ENCODE measurements around the gene PACS2.

The PACS2 gene

GRCh38 chr14:105365101-105365500, 50.6 kb downstream of the PACS2 start:
- H3K4me3 ChIP-seq (ENCODE audit: low read depth, low read length), result no peak overlapping the region
- TF ChIP-seq MYC (IDR thresholded peaks at IDR 0.05; ENCODE audit: low read depth, low read length) (no peak), POLR2A (IDR thresholded peaks at IDR 0.05; ENCODE audit: extremely low read depth, insufficient read length) (no peak), MAX (IDR thresholded peaks at IDR 0.05; ENCODE audit: low read depth, low read length) (no peak), CTCF (IDR thresholded peaks at IDR 0.05; ENCODE audit: low read depth, low read length) (no peak)
- DNase-seq (ENCODE audit: low read depth), result no peak

- no peak for DNase-seq (ENCODE audit: low read depth)
- TF ChIP-seq POLR2A (IDR thresholded peaks at IDR 0.05; ENCODE audit: extremely low read depth, insufficient read length) (no peak), MYC (IDR thresholded peaks at IDR 0.05; ENCODE audit: low read depth, low read length) (no peak)
- H3K4me3 ChIP-seq (ENCODE audit: low read depth, low read length), result no peak overlapping the region
Measured at GRCh38 chr14:105365681-105366080, 51.1 kb downstream of the PACS2 start.

- DNase-seq (ENCODE audit: low read depth), result no peak
- H3K4me3 ChIP-seq (ENCODE audit: low read depth, low read length), result no peak overlapping the region
- no peak for TF ChIP-seq POLR2A (IDR thresholded peaks at IDR 0.05; ENCODE audit: extremely low read depth, insufficient read length)
- TF ChIP-seq MYC (IDR thresholded peaks at IDR 0.05; ENCODE audit: low read depth, low read length), result no peak
- no peak for TF ChIP-seq CTCF (IDR thresholded peaks at IDR 0.05; ENCODE audit: low read depth, low read length)
- no peak for TF ChIP-seq MAX (IDR thresholded peaks at IDR 0.05; ENCODE audit: low read depth, low read length)
Measured at GRCh38 chr14:105366386-105367074, 52.0 kb downstream of the PACS2 start.

GRCh38 chr14:105367116-105368031, 52.8 kb downstream of the PACS2 start:
- no peak for DNase-seq (ENCODE audit: low read depth)
- H3K4me3 ChIP-seq (ENCODE audit: low read depth, low read length), result no peak overlapping the region
- no peak for TF ChIP-seq MAX (IDR thresholded peaks at IDR 0.05; ENCODE audit: low read depth, low read length)
- no peak for TF ChIP-seq MYC (IDR thresholded peaks at IDR 0.05; ENCODE audit: low read depth, low read length)
- TF ChIP-seq POLR2A (IDR thresholded peaks at IDR 0.05; ENCODE audit: extremely low read depth, insufficient read length), result no peak
- no peak for TF ChIP-seq CTCF (IDR thresholded peaks at IDR 0.05; ENCODE audit: low read depth, low read length)

GRCh38 chr14:105368032-105368417, 53.5 kb downstream of the PACS2 start:
- H3K4me3 ChIP-seq (ENCODE audit: low read depth, low read length), result no peak overlapping the region
- TF ChIP-seq MAX (IDR thresholded peaks at IDR 0.05; ENCODE audit: low read depth, low read length), result no peak
- no peak for TF ChIP-seq POLR2A (IDR thresholded peaks at IDR 0.05; ENCODE audit: extremely low read depth, insufficient read length)
- no peak for TF ChIP-seq CTCF (IDR thresholded peaks at IDR 0.05; ENCODE audit: low read depth, low read length)
- TF ChIP-seq MYC (IDR thresholded peaks at IDR 0.05; ENCODE audit: low read depth, low read length), result no peak
- no peak for DNase-seq (ENCODE audit: low read depth)

GRCh38 chr14:105368426-105368825, 53.9 kb downstream of the PACS2 start:
- no peak for DNase-seq (ENCODE audit: low read depth)
- TF ChIP-seq POLR2A (IDR thresholded peaks at IDR 0.05; ENCODE audit: extremely low read depth, insufficient read length) (no peak), CTCF (IDR thresholded peaks at IDR 0.05; ENCODE audit: low read depth, low read length) (no peak), MYC (IDR thresholded peaks at IDR 0.05; ENCODE audit: low read depth, low read length) (no peak), MAX (IDR thresholded peaks at IDR 0.05; ENCODE audit: low read depth, low read length) (no peak)
- H3K4me3 ChIP-seq (ENCODE audit: low read depth, low read length), result no peak overlapping the region
